Transverse colon (tissue), 3 donors: Measurements from ENCODE around the gene LASP1NB.

Source experiments
- CTCF ChIP-seq, 5 experiments: fragments of 200-600 bp in 3 of 5; fragments of 450-650 bp in 2 of 5; sonication (generic) in 3 of 5; IDR thresholded peaks; 1 replicate in 2 of 5; 2 replicates in 3 of 5; pipeline ENCODE4 v1.5.1; 2016 to 2017; ENCODE audit warnings: antibody characterized with exemption in 5 of 5, inconsistent platforms in 3 of 5, mild to moderate bottlenecking in 2 of 5, moderate library complexity in 1 of 5
- EP300 ChIP-seq: sonication (generic); formaldehyde crosslinking; IDR thresholded peaks from one replicate; pipeline ENCODE4 v1.6.1; 2017; ENCODE audit warnings: antibody characterized with exemption, low read depth
- POLR2A ChIP-seq: fragments of 450-650 bp; IDR thresholded peaks from one replicate; pipeline ENCODE4 v1.6.1; 2016; ENCODE audit warnings: antibody characterized with exemption, mild to moderate bottlenecking, moderate library complexity

DNA sequence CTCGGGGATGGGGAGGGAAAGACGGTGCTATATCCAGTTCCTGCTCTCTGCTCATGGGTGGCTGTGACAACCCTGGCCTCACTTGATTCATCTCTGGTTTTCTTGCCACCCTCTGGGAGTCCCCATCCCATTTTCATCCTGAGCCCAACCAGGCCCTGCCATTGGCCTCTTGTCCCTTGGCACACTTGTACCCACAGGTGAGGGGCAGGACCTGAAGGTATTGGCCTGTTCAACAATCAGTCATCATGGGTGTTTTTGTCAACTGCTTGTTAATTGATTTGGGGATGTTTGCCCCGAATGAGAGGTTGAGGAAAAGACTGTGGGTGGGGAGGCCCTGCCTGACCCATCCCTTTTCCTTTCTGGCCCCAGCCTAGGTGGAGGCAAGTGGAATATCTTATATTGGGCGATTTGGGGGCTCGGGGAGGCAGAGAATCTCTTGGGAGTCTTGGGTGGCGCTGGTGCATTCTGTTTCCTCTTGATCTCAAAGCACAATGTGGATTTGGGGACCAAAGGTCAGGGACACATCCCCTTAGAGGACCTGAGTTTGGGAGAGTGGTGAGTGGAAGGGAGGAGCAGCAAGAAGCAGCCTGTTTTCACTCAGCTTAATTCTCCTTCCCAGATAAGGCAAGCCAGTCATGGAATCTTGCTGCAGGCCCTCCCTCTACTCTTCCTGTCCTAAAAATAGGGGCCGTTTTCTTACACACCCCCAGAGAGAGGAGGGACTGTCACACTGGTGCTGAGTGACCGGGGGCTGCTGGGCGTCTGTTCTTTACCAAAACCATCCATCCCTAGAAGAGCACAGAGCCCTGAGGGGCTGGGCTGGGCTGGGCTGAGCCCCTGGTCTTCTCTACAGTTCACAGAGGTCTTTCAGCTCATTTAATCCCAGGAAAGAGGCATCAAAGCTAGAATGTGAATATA, 4.8 kb upstream of the LASP1NB start:
- TF ChIP-seq CTCF (IDR thresholded peaks at IDR 0.05) (no peak), POLR2A (no peak), EP300 (no peak)
